Fibroblast of gingiva (primary cell): Measurements from ENCODE around the gene GALM.

ENCODE experiments used
- DNase-seq: peaks from one replicate; pipeline ENCODE4 v3.0.0-alpha.2; 2011; ENCODE audit warnings: low read depth

The GALM gene

DNA sequence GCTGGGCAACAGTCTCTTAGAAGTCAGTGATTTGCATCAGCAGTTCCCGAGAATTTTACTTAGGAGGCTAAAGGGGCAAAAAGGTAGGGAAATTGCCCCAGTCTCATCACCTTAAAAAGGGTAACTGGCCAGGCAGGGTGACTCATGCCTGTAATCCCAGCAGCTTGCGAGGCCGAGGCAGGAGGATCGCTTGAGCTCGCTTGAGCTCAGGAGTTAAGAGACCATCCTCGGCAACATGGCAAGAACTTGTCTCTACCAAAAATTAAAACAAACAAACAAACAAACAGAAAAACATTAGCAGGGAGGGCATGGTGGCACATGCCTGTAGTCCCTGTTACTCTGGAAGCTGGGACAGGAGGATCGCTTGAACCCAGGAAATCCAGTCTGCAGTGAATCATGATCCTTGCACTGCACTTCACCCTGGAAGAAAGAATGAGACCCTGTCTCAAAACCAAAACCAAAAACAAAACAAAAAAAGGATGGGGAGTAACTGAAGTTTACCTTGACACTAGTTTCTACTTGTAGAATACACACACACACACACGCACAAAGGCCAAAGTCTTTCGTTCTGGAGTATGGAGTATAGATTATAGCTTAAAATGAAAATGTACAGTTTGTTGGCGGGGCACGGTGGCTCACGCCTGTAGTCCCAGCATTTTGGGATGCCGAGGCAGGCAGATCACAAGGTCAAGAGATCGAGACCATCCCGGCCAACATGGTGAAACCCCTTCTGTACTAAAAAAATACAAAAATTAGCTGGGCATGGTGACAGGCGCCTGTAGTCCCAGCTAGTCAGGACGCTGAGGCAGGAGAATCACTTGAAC, 109.4 kb downstream of the GALM start:
- DNase-seq = no peak

DNA sequence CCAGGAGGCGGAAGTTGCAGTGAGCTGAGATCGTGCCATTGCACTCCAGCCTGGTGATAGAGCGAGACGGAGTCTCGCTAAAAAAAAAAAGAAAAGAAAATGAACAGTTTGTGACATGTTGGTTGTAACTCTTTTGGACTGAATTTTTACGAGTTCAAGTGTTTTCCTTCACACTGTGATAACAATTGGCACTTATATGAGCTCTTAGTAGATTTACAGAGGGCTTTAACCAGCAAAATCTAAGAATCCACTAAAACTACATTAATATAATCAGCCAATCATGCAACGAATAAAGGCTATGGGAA, 110.0 kb downstream of the GALM start:
- no peak for DNase-seq

DNA sequence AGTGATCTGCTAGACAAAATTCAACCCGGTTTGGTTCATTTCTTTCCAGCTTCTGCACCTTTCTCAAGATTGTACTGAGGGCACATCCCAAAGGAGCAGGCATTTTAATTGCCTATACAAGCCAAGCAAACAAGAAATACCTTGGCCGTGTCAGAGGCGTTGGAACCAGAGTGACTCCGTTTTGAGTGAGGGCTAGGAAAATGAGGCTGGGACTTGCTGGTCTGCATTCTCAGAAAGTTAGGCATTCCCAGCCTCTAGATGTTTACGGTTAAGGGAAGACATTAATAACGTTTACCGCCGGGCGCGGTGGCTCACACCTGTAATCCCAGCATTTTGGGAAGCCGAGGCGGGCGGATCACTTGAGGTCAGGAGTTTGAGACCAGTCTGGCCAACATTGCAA, 110.6 kb downstream of the GALM start:
- no peak for DNase-seq

DNA sequence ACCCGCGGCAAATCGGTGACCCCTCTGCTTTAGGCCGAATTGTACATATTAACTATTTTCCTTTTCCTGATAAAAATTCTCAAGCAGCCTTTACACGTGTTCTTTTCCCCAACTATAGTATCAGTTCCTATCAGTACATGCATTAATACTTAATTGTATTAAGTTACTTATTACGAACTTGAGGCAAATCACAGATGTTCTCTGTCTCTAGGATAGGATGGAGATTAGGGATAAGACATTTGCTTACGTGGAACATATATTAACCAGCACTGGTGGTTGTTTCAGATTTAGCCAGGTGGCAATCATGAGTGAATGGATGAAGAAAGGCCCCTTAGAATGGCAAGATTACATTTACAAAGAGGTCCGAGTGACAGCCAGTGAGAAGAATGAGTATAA, 112.8 kb downstream of the GALM start:
- DNase-seq = no peak

DNA sequence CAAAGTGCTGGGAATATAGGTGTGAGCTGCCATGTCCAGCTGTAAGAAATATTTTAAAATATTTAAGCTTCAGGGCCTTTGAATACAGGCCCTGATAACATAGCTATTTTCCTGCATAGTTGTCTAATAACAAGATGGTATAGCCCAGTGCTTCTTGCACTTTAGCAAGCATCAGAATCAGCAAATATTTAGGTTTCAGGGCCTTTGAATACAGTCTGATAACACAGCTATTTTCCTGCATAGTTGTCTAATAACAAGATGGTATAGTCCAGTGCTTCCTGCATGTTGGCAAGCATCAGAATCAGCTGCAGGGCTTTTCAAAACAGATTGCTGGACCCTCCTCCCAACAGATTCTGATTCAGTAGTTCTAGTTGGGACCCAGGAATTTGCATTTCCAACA, 117.7 kb downstream of the GALM start:
- no peak for DNase-seq
